K562 (cell line): ENCODE data around the gene RUNX1. TPM values are rescaled to one million over a fixed set of nuclear protein-coding genes. Genes with fewer than 3 reads are reported as not detected.

Source experiments
- GABPB1 ChIP-seq: sonication (generic); formaldehyde crosslinking; IDR thresholded peaks from 2 replicates; pipeline ENCODE4 v1.8.0; 2022; ENCODE audit warnings: mild to moderate bottlenecking, missing genetic modification reagents
- POLR2G ChIP-seq: fragments of 200-400 bp; formaldehyde crosslinking; IDR thresholded peaks from 2 replicates; pipeline ENCODE4 v1.6.1; 2017; ENCODE audit warnings: low read depth, mild to moderate bottlenecking, antibody characterized with exemption, low read length, moderate library complexity
- RBM22 ChIP-seq: fragments of 200-400 bp; formaldehyde crosslinking; IDR thresholded peaks from 2 replicates; pipeline ENCODE4 v1.6.1; 2018; ENCODE audit warnings: low read length, low read depth; ENCODE audit not compliant: poor library complexity, severe bottlenecking
- SNRNP70 ChIP-seq: fragments of 200-400 bp; formaldehyde crosslinking; optimal IDR thresholded peaks from 2 replicates; pipeline ENCODE3; 2017; ENCODE audit warnings: low read depth, low read length
- SREBF1 ChIP-seq: fragments of 150-350 bp; IDR thresholded peaks from 2 replicates; pipeline ENCODE4 v1.6.1; 2014; ENCODE audit warnings: antibody characterized with exemption, low read depth, low read length, borderline replicate concordance
- TAF15 ChIP-seq: fragments of 200-400 bp; formaldehyde crosslinking; IDR thresholded peaks from 2 replicates; pipeline ENCODE4 v1.6.1; 2017; ENCODE audit warnings: mild to moderate bottlenecking, low read depth, low read length, moderate library complexity
- ZNF174 ChIP-seq: fragments of 250-450 bp; sonication (Bioruptor Pico); IDR thresholded peaks from 2 replicates; pipeline ENCODE4 v1.4.0; 2020; ENCODE audit warnings: mild to moderate bottlenecking
- polyA plus RNA-seq, 8 experiments: library from polyadenylated mRNA; depleted of rRNA in 4 of 8; stranded (reverse) in 5 of 8; unstranded in 3 of 8; fragments of >200 nt; fragmentation: Nextera tagmentation in 2 of 8; fragmentation: Illumina TruSeq in 1 of 8; extraction: Ambion mirVana in 2 of 8; extraction: Trizol in 1 of 8; gene quantifications; 2 replicates each; pipeline versions ENCODE4 v1.2.1 to v1.2.3, GENCODE V29; 2011 to 2014; ENCODE audit warnings: inconsistent platforms in 1 of 8, missing spikeins in 1 of 8
- total RNA-seq, 7 experiments: library from RNA; depleted of rRNA in 6 of 7; stranded (reverse); fragments of >200 nt in 6 of 7; fragmentation: Illumina TruSeq in 2 of 7; extraction: Trizol in 2 of 7; gene quantifications; 2 replicates each; pipeline versions ENCODE4 v1.2.1 to v1.2.3, GENCODE V29; 2011 to 2021; ENCODE audit warnings: low replicate concordance in 1 of 7
- TF ChIP-seq, protein P1 (sequence below), 2 experiments: fragments of 450-650 bp in 1 of 2; sonication (generic) in 1 of 2; formaldehyde crosslinking in 1 of 2; IDR thresholded peaks; 2 replicates each; pipeline versions ENCODE4 v1.7.1 to v1.9.0; 2016 to 2022; ENCODE audit warnings: inconsistent platforms in 1 of 2, mild to moderate bottlenecking in 1 of 2, missing genetic modification reagents in 1 of 2
- TF ChIP-seq, protein P2 (sequence below): IDR thresholded peaks from 2 replicates; pipeline ENCODE4 v1.6.1; 2011; ENCODE audit not compliant: insufficient read length; ENCODE audit errors: extremely low read depth

Gene RUNX1
- total and polyA plus RNA-seq, 9 of the 15 experiments (the other 6 are each of a cell fraction or from before 2014, with no cell fraction given) = 2.2 to 68.6 (median 17.8) TPM

DNA sequence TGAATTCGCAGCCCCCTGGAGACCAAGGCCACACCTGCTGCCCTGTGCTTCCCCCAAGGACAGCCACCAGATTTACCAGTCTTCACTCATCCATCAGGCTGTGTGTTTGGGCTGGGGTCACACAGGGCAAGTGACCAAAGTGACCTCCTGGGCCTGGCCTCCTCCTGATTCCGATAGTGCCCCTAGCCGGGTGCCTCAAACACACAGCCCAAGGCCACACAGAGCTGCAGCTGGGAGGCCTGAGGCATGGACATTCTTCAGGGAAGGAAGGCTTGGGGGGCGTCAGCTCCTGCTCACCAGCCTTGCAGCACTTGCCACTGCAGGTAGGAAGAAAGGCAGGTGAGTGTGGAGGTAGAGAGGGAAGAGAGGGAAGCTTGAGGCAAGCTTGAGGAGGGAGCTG, 181.3 kb downstream of the RUNX1 start (continued):
- TF ChIP-seq, protein P1, sequence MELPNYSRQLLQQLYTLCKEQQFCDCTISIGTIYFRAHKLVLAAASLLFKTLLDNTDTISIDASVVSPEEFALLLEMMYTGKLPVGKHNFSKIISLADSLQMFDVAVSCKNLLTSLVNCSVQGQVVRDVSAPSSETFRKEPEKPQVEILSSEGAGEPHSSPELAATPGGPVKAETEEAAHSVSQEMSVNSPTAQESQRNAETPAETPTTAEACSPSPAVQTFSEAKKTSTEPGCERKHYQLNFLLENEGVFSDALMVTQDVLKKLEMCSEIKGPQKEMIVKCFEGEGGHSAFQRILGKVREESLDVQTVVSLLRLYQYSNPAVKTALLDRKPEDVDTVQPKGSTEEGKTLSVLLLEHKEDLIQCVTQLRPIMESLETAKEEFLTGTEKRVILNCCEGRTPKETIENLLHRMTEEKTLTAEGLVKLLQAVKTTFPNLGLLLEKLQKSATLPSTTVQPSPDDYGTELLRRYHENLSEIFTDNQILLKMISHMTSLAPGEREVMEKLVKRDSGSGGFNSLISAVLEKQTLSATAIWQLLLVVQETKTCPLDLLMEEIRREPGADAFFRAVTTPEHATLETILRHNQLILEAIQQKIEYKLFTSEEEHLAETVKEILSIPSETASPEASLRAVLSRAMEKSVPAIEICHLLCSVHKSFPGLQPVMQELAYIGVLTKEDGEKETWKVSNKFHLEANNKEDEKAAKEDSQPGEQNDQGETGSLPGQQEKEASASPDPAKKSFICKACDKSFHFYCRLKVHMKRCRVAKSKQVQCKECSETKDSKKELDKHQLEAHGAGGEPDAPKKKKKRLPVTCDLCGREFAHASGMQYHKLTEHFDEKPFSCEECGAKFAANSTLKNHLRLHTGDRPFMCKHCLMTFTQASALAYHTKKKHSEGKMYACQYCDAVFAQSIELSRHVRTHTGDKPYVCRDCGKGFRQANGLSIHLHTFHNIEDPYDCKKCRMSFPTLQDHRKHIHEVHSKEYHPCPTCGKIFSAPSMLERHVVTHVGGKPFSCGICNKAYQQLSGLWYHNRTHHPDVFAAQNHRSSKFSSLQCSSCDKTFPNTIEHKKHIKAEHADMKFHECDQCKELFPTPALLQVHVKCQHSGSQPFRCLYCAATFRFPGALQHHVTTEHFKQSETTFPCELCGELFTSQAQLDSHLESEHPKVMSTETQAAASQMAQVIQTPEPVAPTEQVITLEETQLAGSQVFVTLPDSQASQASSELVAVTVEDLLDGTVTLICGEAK (IDR thresholded peaks at IDR 0.05) = no peak
- TF ChIP-seq, protein P1 (CRISPR knock-in tag; IDR thresholded peaks at IDR 0.05) = no peak
- TF ChIP-seq, protein P2, sequence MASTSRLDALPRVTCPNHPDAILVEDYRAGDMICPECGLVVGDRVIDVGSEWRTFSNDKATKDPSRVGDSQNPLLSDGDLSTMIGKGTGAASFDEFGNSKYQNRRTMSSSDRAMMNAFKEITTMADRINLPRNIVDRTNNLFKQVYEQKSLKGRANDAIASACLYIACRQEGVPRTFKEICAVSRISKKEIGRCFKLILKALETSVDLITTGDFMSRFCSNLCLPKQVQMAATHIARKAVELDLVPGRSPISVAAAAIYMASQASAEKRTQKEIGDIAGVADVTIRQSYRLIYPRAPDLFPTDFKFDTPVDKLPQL = no peak
- TF ChIP-seq POLR2G (peak; percentile 57), GABPB1 (CRISPR knock-in tag) (no peak), RBM22 (peak; percentile 59), SREBF1 (no peak), TAF15 (no peak), SNRNP70 (no peak), ZNF174 (CRISPR knock-in tag) (no peak)
- TF ChIP-seq, all 486 proteins: peak for 3
